Upper lobe of left lung (tissue), 4 donors: ENCODE data around the gene SLC10A1.

Experiments used
- EP300 ChIP-seq, 4 donors: sonication (generic); formaldehyde crosslinking; IDR thresholded peaks; one replicate each; pipeline ENCODE4 v1.5.1; 2017; ENCODE audit warnings: antibody characterized with exemption in 4 of 4, control low read depth in 2 of 4
- POLR2A ChIP-seq, 4 donors: fragments of 450-650 bp; IDR thresholded peaks; one replicate each; pipeline ENCODE4 v1.5.1; 2016 to 2017; ENCODE audit warnings: antibody characterized with exemption in 4 of 4, mild to moderate bottlenecking in 2 of 4
- POLR2AphosphoS5 ChIP-seq, 2 donors: sonication (generic); formaldehyde crosslinking; IDR thresholded peaks; one replicate each; pipeline ENCODE4 v1.5.1; 2017; ENCODE audit warnings: antibody characterized with exemption in 2 of 2
- TF ChIP-seq, protein P1 (sequence below), 6 experiments: fragments of 450-650 bp in 4 of 6; fragments of 200-600 bp in 2 of 6; sonication (generic) in 2 of 6; IDR thresholded peaks; one replicate each; pipeline ENCODE4 v1.5.1; 2016 to 2019; ENCODE audit warnings: antibody characterized with exemption in 6 of 6

DNA sequence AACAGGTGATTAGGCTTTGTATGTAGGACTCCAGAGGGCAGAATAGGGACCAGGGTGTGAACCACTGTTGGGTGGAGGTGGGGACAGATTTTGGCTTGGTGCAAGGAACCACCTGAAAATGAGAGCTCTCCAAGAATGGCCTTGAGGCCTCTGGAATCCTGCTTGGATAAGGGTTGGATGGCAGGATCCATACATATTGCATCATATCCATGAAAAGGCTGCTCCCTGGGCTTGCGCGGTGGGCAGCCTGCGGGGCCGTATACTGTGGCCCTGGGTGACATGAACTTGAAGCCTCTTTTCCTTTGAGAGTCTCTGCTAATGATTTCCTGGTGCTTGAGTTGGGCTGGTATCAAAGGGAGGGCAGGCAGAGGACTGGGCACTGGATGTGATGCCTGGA, 1.3 kb upstream of the SLC10A1 start:
- TF ChIP-seq EP300 (IDR thresholded peaks at IDR 0.05): no peak
- TF ChIP-seq, protein P1, sequence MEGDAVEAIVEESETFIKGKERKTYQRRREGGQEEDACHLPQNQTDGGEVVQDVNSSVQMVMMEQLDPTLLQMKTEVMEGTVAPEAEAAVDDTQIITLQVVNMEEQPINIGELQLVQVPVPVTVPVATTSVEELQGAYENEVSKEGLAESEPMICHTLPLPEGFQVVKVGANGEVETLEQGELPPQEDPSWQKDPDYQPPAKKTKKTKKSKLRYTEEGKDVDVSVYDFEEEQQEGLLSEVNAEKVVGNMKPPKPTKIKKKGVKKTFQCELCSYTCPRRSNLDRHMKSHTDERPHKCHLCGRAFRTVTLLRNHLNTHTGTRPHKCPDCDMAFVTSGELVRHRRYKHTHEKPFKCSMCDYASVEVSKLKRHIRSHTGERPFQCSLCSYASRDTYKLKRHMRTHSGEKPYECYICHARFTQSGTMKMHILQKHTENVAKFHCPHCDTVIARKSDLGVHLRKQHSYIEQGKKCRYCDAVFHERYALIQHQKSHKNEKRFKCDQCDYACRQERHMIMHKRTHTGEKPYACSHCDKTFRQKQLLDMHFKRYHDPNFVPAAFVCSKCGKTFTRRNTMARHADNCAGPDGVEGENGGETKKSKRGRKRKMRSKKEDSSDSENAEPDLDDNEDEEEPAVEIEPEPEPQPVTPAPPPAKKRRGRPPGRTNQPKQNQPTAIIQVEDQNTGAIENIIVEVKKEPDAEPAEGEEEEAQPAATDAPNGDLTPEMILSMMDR (IDR thresholded peaks at IDR 0.05): no peak
- TF ChIP-seq POLR2A (IDR thresholded peaks at IDR 0.05): no peak
- no peak for TF ChIP-seq POLR2AphosphoS5 (IDR thresholded peaks at IDR 0.05)
